GM18951 (cell line): Measurements from ENCODE around the gene FAM83D.
A peak's percentile ranks its signal among the peaks of the same experiment; 100 is the strongest.

Experiments
- POLR2A ChIP-seq: IDR thresholded peaks from 4 replicates; pipeline ENCODE4 v1.6.1; 2011; ENCODE audit warnings: mild to moderate bottlenecking; ENCODE audit not compliant: insufficient read length, insufficient read depth; ENCODE audit errors: extremely low read depth
- in situ Hi-C: fragments of 300-500 bp; cut with MboI; formaldehyde crosslinking; loops from one replicate; pipeline ENCODE4 v1.12.0; 2022; ENCODE audit warnings: low sequenced_read_pairs, mixed read lengths, inconsistent platforms; ENCODE audit not compliant: unreplicated experiment

FAM83D gene, protein sequence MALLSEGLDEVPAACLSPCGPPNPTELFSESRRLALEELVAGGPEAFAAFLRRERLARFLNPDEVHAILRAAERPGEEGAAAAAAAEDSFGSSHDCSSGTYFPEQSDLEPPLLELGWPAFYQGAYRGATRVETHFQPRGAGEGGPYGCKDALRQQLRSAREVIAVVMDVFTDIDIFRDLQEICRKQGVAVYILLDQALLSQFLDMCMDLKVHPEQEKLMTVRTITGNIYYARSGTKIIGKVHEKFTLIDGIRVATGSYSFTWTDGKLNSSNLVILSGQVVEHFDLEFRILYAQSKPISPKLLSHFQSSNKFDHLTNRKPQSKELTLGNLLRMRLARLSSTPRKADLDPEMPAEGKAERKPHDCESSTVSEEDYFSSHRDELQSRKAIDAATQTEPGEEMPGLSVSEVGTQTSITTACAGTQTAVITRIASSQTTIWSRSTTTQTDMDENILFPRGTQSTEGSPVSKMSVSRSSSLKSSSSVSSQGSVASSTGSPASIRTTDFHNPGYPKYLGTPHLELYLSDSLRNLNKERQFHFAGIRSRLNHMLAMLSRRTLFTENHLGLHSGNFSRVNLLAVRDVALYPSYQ

DNA sequence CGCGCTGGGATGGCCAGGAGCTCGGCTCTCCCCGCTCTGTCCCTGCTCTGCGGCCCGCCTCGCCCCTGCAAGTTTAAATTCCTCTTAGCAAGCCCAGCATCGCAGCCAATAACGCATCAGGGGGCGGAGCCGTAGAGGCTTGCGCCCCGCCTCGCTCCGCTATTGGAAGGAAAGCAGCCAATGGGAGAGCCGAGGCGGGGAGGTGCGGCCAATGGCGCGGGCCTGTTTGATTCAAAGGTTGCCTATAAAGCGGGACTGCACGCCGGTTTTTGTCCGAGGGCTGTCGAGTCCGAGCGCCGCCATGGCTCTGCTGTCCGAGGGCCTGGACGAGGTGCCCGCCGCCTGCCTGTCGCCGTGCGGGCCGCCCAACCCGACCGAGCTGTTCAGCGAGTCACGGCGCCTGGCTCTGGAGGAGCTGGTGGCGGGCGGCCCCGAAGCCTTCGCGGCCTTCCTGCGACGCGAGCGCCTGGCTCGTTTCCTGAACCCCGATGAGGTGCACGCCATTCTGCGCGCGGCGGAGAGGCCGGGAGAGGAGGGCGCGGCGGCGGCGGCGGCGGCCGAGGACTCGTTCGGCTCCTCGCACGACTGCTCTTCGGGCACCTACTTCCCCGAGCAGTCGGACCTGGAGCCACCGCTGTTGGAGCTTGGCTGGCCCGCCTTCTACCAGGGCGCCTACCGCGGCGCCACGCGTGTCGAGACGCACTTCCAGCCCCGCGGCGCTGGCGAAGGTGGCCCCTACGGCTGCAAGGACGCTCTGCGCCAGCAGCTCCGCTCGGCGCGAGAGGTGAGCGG, at the start of gene FAM83D:
Gene FAM83D, plus strand, starts transcription at position 276 of the 792 bp plus-strand sequence. Its CDS starts 26 bp downstream, at position 302.
- TF ChIP-seq POLR2A = peak; percentile 97
- in situ Hi-C loops = no loop called here

GRCh38 chr20:38877483-38877882, 48.7 kb upstream of the FAM83D start:
- TF ChIP-seq POLR2A = no peak
- in situ Hi-C loops = loop anchor here (10.0 kb wide), 1 partner anchor 73 kb away; the partner anchor contains the start of gene PPP1R16B

DNA sequence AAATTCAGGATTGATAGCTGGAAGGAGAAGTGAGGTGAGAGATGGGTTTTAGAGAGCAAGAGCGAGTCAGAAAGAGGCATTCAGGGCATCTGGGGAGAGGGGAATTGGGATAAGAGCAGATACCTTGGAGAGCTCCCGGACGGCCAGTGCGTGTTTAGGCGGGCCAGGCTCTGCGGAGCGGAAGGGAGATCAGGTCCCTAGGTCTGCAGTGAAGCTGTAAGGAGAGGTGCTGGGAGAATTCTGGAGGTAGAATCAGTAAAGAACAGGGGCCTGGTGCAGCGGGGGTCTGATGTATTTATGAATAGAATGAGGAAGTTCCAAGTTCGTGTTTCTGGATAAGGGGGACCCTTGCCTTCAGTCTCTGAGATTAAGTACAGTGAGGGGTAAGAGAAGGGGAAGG, 47.4 kb upstream of the FAM83D start:
- in situ Hi-C loops = loop anchor here (10.0 kb wide), 1 partner anchor 74 kb away; the partner anchor contains the start of gene PPP1R16B
- no peak for TF ChIP-seq POLR2A

DNA sequence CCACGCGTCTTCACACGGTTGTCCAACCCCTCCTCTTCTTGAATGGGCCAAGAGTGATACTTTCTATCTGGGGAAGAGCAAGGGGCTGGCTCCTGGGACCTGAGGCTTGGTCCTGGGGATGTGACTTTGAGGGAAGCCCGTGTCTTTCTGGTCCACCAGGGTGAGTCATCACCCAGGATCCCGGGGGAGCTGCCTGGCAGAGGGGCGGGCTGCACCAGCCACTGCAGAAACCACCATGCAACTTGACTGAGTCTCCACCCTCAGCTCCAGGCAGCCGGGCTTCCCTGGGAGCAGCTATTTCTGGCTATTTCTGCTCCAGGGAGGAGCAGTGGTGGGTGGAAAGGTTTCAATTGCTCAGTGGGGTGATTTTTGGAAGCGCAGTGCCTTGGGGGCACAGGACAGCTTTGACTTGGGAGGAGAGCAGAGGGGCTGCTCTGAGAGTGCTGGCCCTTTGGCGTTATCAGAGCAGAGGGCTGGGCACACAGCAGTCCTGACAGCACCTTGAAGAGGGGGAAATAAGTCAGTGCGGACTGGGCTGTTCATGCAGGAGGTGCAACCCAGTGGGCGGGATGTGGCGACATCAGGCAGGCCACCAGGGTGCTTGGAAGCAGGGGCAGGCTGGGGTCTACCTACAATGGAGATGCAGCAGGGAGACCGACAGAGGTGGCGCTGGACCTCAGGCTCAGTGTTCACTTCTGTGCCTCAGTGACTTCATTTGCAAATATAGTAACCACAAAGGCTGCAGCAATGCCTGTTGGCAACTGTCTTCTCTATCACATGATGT, 45.1 kb upstream of the FAM83D start:
- in situ Hi-C loops = no loop called here
- TF ChIP-seq POLR2A = no peak

DNA sequence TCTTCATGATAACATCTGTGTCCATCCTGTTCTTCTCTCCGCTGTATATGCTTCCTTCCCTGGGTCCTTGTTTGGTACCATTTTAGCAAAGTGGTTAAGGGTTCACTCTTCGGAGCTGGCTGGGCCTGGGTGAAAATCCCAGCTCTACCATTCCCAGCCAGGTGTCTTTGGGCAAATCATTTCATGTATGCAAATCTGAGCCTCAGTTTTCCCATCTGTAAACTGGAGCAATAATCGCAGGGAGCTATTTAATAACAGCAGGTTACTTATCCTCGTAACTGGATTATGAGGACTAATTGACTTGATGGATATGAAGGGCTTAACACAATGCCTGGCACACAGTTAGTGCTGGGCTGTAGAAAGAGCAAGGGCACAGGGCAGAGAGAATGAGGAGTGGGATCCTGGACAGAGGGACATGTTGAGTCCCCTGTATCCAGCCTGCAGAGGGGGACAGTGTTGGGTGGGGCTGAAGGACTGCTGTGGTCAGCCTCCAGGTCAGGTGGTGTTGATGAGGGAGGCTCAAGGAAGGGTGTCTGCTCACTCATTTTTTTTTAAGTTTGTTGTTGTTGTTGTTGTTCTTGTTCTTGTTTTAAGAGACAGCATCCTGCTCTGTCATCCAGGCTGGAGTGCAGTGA, 44.3 kb upstream of the FAM83D start:
- in situ Hi-C loops = no loop called here
- no peak for TF ChIP-seq POLR2A

DNA sequence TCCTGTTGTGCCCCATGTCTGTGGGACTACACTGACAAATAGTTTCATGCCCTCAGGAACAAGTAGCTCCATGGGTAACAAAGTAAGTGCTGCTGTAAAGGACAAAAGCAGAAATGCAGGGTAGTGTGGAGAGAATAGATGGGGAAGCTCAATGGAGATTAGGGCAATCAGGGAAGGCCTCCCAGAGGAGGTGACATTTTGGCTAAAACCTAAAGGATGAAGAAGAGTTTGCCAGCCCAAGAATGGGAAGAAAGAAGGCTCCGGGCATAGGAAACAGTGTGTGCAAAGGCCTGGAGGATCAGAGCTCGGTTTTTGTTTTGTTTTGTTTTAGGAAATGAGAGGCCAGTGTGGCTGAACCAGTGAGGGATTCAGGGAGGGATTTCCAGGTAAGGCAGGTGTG, 43.6 kb upstream of the FAM83D start:
- in situ Hi-C loops = no loop called here
- TF ChIP-seq POLR2A = no peak

DNA sequence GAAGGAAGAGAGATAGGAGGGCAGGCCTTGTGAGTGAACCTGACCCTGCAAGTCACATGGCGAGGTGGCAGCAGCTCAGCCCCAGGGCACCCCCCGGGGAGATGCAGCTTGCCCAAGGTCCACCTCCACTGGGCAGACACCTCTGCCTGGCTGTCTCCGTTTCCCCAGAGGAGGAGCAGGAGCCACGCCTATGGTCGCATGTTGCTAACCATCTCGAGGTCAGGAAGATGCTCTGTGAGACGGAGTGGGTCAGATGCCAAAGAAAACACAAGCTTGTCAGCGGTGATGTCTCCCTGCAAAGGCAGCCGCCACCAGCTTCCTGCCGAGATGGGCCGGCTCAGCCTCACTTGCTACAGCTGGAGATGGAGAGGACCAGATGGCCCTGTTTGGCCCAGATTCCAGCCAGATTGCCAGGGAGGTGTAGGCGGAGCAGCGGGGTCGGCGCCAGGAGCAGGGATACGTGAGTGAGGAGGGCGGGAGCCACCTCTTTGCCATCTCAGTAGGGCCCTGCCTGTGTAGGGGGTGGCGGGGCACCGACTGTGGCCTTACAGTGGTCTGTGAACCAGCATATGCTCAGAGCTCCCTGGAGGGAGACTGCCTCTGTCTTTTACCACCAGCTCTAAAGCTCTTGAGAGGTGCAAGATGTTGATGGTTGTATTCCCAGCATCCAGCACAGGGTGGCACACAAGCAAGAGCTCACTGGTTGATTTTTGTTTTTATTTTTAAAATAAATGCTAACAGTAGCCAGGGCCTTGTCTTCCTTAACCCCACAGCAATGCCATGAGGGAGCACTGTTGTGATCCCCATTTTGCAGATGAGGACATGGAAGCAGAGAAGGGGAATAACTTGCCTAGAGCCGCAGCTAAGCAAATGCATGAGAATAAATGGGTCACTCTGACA, 42.9 kb upstream of the FAM83D start:
- in situ Hi-C loops = no loop called here
- TF ChIP-seq POLR2A = no peak

GRCh38 chr20:38883981-38884733, 42.1 kb upstream of the FAM83D start:
- no peak for TF ChIP-seq POLR2A
- in situ Hi-C loops = no loop called here

DNA sequence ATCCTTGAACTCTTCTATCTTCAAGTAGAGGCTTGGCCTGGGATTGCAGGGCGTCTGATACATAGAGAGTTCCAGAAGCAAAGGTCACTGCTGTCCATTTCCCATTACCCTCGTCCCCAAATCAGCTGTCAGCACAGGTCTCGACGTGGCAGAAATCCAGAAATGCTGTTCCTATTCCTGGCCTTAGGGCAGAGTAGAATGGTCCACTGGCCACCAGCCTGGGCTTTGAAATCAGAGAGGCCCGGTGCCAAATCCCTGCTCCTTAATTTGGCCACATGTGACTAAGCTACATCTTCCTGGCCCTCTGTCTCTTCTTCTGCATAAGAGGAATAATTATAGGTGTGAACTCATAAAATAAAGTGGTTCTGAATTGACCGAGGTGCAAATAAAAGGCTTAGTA, 40.9 kb upstream of the FAM83D start:
- no peak for TF ChIP-seq POLR2A
- in situ Hi-C loops = no loop called here

DNA sequence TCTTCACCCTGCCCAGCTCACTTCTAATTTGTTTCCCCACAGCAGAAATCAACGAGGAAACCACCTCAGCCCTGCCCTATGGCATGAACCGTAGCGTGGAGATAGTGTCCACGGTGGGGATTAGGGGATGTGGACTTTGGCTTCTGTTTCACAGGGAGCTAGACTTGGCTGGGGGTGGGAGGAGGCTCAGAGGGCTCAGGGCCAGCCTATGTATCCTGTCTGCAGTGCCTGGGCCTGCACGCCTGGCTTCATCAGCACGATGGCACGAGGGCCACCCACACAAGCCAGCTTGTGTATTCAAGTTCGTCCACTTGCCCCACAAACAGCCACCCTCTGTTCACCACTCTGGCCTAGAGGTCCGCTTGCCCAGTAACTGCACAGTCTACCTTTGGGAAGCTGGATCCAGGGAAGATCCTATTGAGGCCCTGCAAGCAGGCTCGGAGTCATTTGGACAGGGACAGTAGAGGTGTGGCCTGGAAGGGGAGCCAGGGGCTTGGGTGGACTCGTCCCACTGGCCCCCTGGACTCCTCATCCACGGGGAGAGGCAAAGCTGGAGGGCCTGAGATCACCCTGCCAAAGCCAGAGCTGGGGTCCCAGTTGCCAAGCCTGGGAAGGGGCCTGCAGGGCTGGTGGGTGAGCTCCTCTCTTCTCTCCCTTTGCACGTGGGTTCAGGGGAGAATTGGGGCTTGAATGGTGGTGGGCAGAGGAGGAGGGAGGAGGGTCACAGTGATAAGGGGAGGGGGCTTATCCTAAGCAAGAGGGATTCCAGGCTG, 38.0 kb upstream of the FAM83D start:
- in situ Hi-C loops = no loop called here
- TF ChIP-seq POLR2A = no peak
